H9 (cell line): Measurements from ENCODE around the gene PTPRQ. TPM values are rescaled to one million over a fixed set of nuclear protein-coding genes. Genes with fewer than 3 reads are reported as not detected.

ENCODE experiments used
- DNase-seq: peaks from one replicate; pipeline ENCODE4 v3.0.0-alpha.2; 2017
- H2AFZ ChIP-seq: one replicate; pipeline ENCODE4 v1.6.1; 2013; ENCODE audit warnings: mild to moderate bottlenecking, low read length, control low read depth, moderate library complexity
- H2AK5ac ChIP-seq: 2 replicates; pipeline ENCODE4 v1.6.1; 2013; ENCODE audit warnings: low read length, control low read depth, mixed read lengths; ENCODE audit not compliant: insufficient read length
- H2BK120ac ChIP-seq: one replicate; pipeline ENCODE4 v1.6.1; 2013; ENCODE audit warnings: low read depth, mild to moderate bottlenecking, low read length, control low read depth, inconsistent platforms; ENCODE audit not compliant: poor library complexity, severe bottlenecking
- H2BK12ac ChIP-seq: 2 replicates; pipeline ENCODE4 v1.6.1; 2013; ENCODE audit warnings: low read length, control low read depth, mixed read lengths, low read depth; ENCODE audit not compliant: insufficient read length
- H2BK15ac ChIP-seq: 2 replicates; pipeline ENCODE4 v1.6.1; 2013; ENCODE audit warnings: low read depth, low read length, control low read depth
- H2BK20ac ChIP-seq: one replicate; pipeline ENCODE4 v1.6.1; 2013; ENCODE audit warnings: low read depth, mild to moderate bottlenecking, low read length, control low read depth, inconsistent platforms; ENCODE audit not compliant: poor library complexity, severe bottlenecking
- H2BK5ac ChIP-seq: 2 replicates; pipeline ENCODE4 v1.6.1; 2013; ENCODE audit warnings: low read length, control low read depth, mixed read lengths; ENCODE audit not compliant: insufficient read length
- H3K14ac ChIP-seq: 2 replicates; pipeline ENCODE4 v1.6.1; 2013; ENCODE audit warnings: low read length, control low read depth; ENCODE audit not compliant: insufficient read depth
- H3K18ac ChIP-seq: 2 replicates; pipeline ENCODE4 v1.6.1; 2013; ENCODE audit warnings: low read depth, mild to moderate bottlenecking, mixed read lengths, low read length, control low read depth; ENCODE audit not compliant: insufficient read length
- H3K23ac ChIP-seq: 2 replicates; pipeline ENCODE4 v1.6.1; 2013; ENCODE audit warnings: low read length, control low read depth, mixed read lengths, low read depth; ENCODE audit not compliant: insufficient read length
- H3K23me2 ChIP-seq: 2 replicates; pipeline ENCODE4 v1.6.1; 2013; ENCODE audit warnings: low read depth, mild to moderate bottlenecking, mixed read lengths, low read length, control low read depth; ENCODE audit not compliant: insufficient read length, poor library complexity, severe bottlenecking
- H3K27ac ChIP-seq: 2 replicates; pipeline ENCODE4 v1.5.1; 2013; ENCODE audit warnings: low read length, control low read depth, mixed read lengths, low read depth; ENCODE audit not compliant: insufficient read length
- H3K27me3 ChIP-seq: 2 replicates; pipeline ENCODE4 v1.6.1; 2013; ENCODE audit warnings: low read length, control low read depth, inconsistent platforms; ENCODE audit not compliant: insufficient read depth
- H3K4ac ChIP-seq: 2 replicates; pipeline ENCODE4 v1.6.1; 2013; ENCODE audit warnings: low read depth, mild to moderate bottlenecking, control low read depth, inconsistent platforms, low read length, moderate library complexity
- H3K4me1 ChIP-seq: 2 replicates; pipeline ENCODE4 v1.6.1; 2013; ENCODE audit warnings: low read length, control low read depth, inconsistent platforms; ENCODE audit not compliant: insufficient read depth
- H3K4me2 ChIP-seq: 2 replicates; pipeline ENCODE4 v1.6.1; 2013; ENCODE audit warnings: low read length, control low read depth, mixed read lengths; ENCODE audit not compliant: insufficient read length, insufficient read depth
- H3K56ac ChIP-seq: 2 replicates; pipeline ENCODE4 v1.6.1; 2013; ENCODE audit warnings: low read depth, mild to moderate bottlenecking, mixed read lengths, low read length, control low read depth; ENCODE audit not compliant: insufficient read length
- H3K79me1 ChIP-seq: 2 replicates; pipeline ENCODE4 v1.6.1; 2013; ENCODE audit warnings: low read depth, mild to moderate bottlenecking, moderate library complexity, low read length, control low read depth, inconsistent platforms; ENCODE audit not compliant: insufficient read depth, poor library complexity, severe bottlenecking
- H3K79me2 ChIP-seq: 2 replicates; pipeline ENCODE4 v1.6.1; 2013; ENCODE audit warnings: low read length, control low read depth, inconsistent platforms; ENCODE audit not compliant: insufficient read depth
- H3K9ac ChIP-seq: 2 replicates; pipeline ENCODE4 v1.6.1; 2013; ENCODE audit warnings: low read length, control low read depth, mixed read lengths; ENCODE audit not compliant: insufficient read length; ENCODE audit errors: extremely low read depth
- H3K9me3 ChIP-seq: one replicate; pipeline ENCODE4 v1.6.1; 2013; ENCODE audit warnings: low read depth, low read length, inconsistent platforms; ENCODE audit not compliant: control insufficient read depth
- H3T11ph ChIP-seq: one replicate; pipeline ENCODE4 v1.6.1; 2013; ENCODE audit warnings: mild to moderate bottlenecking, low read length, control low read depth, inconsistent platforms
- H4K20me1 ChIP-seq: one replicate; pipeline ENCODE4 v1.6.1; 2013; ENCODE audit not compliant: control insufficient read depth, insufficient read length, insufficient read depth
- H4K5ac ChIP-seq: 2 replicates; pipeline ENCODE4 v1.6.1; 2013; ENCODE audit warnings: low read depth, mild to moderate bottlenecking, mixed read lengths, low read length, control low read depth; ENCODE audit not compliant: insufficient read length
- H4K8ac ChIP-seq: replicated peaks from 2 replicates; pipeline ENCODE4 v1.6.1; 2013; ENCODE audit warnings: low read length, control low read depth, mixed read lengths, low read depth; ENCODE audit not compliant: insufficient read length
- H4K91ac ChIP-seq: 2 replicates; pipeline ENCODE4 v1.6.1; 2013; ENCODE audit warnings: low read depth, mild to moderate bottlenecking, moderate library complexity, mixed read lengths, low read length, control low read depth; ENCODE audit not compliant: insufficient read length
- H3K27ac Mint-ChIP-seq, 3 experiments: 2 replicates in 2 of 3; 3 replicates in 1 of 3; pipeline ENCODE4 v1.8.0; 2020 to 2021; ENCODE audit warnings: mixed read lengths in 3 of 3, mild to moderate bottlenecking in 1 of 3, moderate library complexity in 1 of 3
- H3K27me3 Mint-ChIP-seq: 2 replicates; pipeline ENCODE4 v1.8.0; 2021; ENCODE audit warnings: low read depth, mild to moderate bottlenecking, moderate library complexity, mixed read lengths
- H3K36me3 Mint-ChIP-seq, 3 experiments: 2 replicates in 2 of 3; 3 replicates in 1 of 3; pipeline ENCODE4 v1.8.0; 2020 to 2021; ENCODE audit warnings: low read depth in 3 of 3, mixed read lengths in 3 of 3; ENCODE audit not compliant: insufficient read depth in 1 of 3
- H3K4me1 Mint-ChIP-seq, 2 experiments: 2 replicates each; pipeline ENCODE4 v1.8.0; 2020; ENCODE audit warnings: mixed read lengths in 2 of 2
- H3K4me3 Mint-ChIP-seq, 2 experiments: 2 replicates in 1 of 2; 3 replicates in 1 of 2; pipeline ENCODE4 v1.8.0; 2020 to 2021; ENCODE audit warnings: mild to moderate bottlenecking in 2 of 2, mixed read lengths in 2 of 2, moderate library complexity in 1 of 2
- H3K9me3 Mint-ChIP-seq, 2 experiments: 2 replicates in 1 of 2; 3 replicates in 1 of 2; pipeline ENCODE4 v1.8.0; 2020; ENCODE audit warnings: mild to moderate bottlenecking in 2 of 2, mixed read lengths in 2 of 2, moderate library complexity in 1 of 2
- CTCF ChIP-seq: fragments of 200-600 bp; sonication (generic); conservative IDR thresholded peaks from 3 replicates; pipeline ENCODE4 v1.8.0; 2021; ENCODE audit warnings: antibody characterized with exemption, mild to moderate bottlenecking
- WGBS: extraction: QIAGEN DNeasy Blood & Tissue Kit; methylation state at CpG from one replicate; pipeline ENCODE4 v1.1.7; 2013; ENCODE audit warnings: missing lambda C conversion rate, low lambda C conversion rate, mixed read lengths; ENCODE audit not compliant: insufficient read length; ENCODE audit errors: extremely low coverage; 5-methylcytosine and 5-hydroxymethylcytosine counted together
- total RNA-seq: library from RNA; stranded (reverse); gene quantifications from 2 replicates; pipeline ENCODE4 v1.2.1, GENCODE V29; 2021

PTPRQ gene
- total RNA-seq, 1 experiment from 2014 or later = not detected

GRCh38 chr12:80684077-80684495 is 240.1 kb downstream of the PTPRQ start:
- TF ChIP-seq CTCF = no peak
- Histone ChIP-seq H2BK12ac (no peak overlapping the region), H3K23me2 (no peaks in the 10 kb centered on the region), H4K20me1 (no peaks in the 10 kb centered on the region), H3K9me3 (no peaks in the 10 kb centered on the region), H4K5ac (no peak overlapping the region), H3T11ph (no peak overlapping the region), H3K27me3 (no peaks in the 10 kb centered on the region), H3K79me1 (no peaks in the 10 kb centered on the region), H2AK5ac (no peak overlapping the region), H3K27ac (peak overlapping the region; percentile 87), H3K23ac (no peak overlapping the region), H3K4me2 (peak overlapping the region; percentile 35), H4K8ac (no peak overlapping the region), H2BK20ac (no peak overlapping the region), H3K4me1 (peaks cover 3% of the 10 kb centered on the region; the same call in 1 of the 2 replicates), H2BK120ac (no peak overlapping the region), H2BK5ac (no peak overlapping the region), H3K56ac (no peak overlapping the region), H4K91ac (no peak overlapping the region), H3K14ac (no peak overlapping the region), H3K79me2 (no peaks in the 10 kb centered on the region), H3K9ac (no peak overlapping the region), H2AFZ (no peak overlapping the region), H3K18ac (no peak overlapping the region), H3K4ac (no peak overlapping the region), H2BK15ac (no peak overlapping the region)
- Mint-ChIP-seq H3K27ac (peak overlapping the region; percentile 91 to 99 (median 97); a peak in 6 of 7 replicates), H3K27me3 (no peaks in the 10 kb centered on the region), H3K4me3 (peak overlapping the region; percentile 15 to 27; a peak in 4 of 5 replicates), H3K9me3 (peaks cover 3 to 6% of the 10 kb centered on the region in 2 experiments; a peak in 2 of 5 replicates), H3K36me3 (peaks cover 0 to 9% (median 2%) of the 10 kb centered on the region in 3 experiments; a peak in 2 of 7 replicates), H3K4me1 (peaks cover 17 to 33% of the 10 kb centered on the region in 2 experiments)
- WGBS = no CpG with 5 or more reads among the region's 7 CpGs
- DNase-seq = peak; percentile 91
